ENCODE data around the gene PRSS1.

PRSS1 gene

DNA sequence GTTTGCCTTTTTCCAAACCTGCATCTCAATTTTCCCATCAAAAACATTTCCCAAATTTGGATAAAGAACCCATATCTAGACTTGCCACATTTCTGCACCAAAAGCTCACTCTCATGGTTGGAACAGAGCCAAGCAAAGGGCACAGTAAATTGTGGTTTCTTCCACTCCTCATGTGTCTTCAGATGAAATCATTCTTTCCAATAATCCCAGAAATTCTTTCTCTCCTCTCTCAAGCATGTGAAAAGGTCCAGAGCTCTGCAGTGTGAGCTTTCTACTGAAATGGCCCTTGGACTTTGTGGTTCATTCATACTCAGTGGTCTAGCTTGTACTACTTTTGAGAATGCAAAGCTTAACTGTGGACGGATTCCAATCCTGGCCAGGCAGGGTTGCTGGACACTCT lies 41.3 kb downstream of the PRSS1 start:
- Histone ChIP-seq H2AFZ (ENCODE audit: low read depth, low read length) (no peak overlapping the region), H4K20me1 (ENCODE audit: insufficient read depth, low read length) (no peaks in the 10 kb centered on the region), H3K36me3 (replicated peaks; ENCODE audit: low read depth, low read length) (no peaks in the 10 kb centered on the region), H3K4me3 (ENCODE audit: low read length) (no peak overlapping the region), H3K27ac (ENCODE audit: low read length) (no peak overlapping the region), H3K9ac (ENCODE audit: low read length) (no peak overlapping the region), H3K4me1 (ENCODE audit: low read length) (peaks cover 4% of the 10 kb centered on the region), H3K9me3 (ENCODE audit: insufficient read depth, low read length) (no peaks in the 10 kb centered on the region), H3K4me2 (ENCODE audit: low read length) (no peak overlapping the region), H3K79me2 (ENCODE audit: low read length) (no peaks in the 10 kb centered on the region), H3K27me3 (ENCODE audit: low read depth, low read length) (no peaks in the 10 kb centered on the region)
- no peak for TF ChIP-seq EZH2phosphoT487 (IDR thresholded peaks at IDR 0.05; ENCODE audit: low read depth)
- TF ChIP-seq, protein P1, sequence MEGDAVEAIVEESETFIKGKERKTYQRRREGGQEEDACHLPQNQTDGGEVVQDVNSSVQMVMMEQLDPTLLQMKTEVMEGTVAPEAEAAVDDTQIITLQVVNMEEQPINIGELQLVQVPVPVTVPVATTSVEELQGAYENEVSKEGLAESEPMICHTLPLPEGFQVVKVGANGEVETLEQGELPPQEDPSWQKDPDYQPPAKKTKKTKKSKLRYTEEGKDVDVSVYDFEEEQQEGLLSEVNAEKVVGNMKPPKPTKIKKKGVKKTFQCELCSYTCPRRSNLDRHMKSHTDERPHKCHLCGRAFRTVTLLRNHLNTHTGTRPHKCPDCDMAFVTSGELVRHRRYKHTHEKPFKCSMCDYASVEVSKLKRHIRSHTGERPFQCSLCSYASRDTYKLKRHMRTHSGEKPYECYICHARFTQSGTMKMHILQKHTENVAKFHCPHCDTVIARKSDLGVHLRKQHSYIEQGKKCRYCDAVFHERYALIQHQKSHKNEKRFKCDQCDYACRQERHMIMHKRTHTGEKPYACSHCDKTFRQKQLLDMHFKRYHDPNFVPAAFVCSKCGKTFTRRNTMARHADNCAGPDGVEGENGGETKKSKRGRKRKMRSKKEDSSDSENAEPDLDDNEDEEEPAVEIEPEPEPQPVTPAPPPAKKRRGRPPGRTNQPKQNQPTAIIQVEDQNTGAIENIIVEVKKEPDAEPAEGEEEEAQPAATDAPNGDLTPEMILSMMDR (IDR thresholded peaks at IDR 0.05; ENCODE audit: low read depth, low read length), result no peak

DNA sequence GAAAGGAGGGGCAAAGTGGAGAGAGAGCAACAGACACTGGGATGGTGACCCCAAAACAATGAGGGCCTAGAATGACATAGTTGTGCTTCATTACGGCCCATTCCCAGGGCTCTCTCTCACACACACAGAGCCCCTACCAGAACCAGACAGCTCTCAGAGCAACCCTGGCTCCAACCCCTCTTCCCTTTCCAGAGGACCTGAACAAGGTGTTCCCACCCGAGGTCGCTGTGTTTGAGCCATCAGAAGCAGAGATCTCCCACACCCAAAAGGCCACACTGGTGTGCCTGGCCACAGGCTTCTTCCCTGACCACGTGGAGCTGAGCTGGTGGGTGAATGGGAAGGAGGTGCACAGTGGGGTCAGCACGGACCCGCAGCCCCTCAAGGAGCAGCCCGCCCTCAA lies 42.2 kb downstream of the PRSS1 start:
- no peak overlapping the region for H3K27ac ChIP-seq (ENCODE audit: low read length)
- H3K36me3 ChIP-seq (replicated peaks; ENCODE audit: low read depth, low read length), result no peaks in the 10 kb centered on the region
- no peaks in the 10 kb centered on the region for H4K20me1 ChIP-seq (ENCODE audit: insufficient read depth, low read length)
- H3K79me2 ChIP-seq (ENCODE audit: low read length), result peaks cover 5% of the 10 kb centered on the region
- H3K27me3 ChIP-seq (ENCODE audit: low read depth, low read length), result no peaks in the 10 kb centered on the region
- H3K9ac ChIP-seq (ENCODE audit: low read length), result no peak overlapping the region
- TF ChIP-seq EZH2phosphoT487 (IDR thresholded peaks at IDR 0.05; ENCODE audit: low read depth), result no peak
- TF ChIP-seq, protein P1 (IDR thresholded peaks at IDR 0.05; ENCODE audit: low read depth, low read length), result no peak
- H3K4me2 ChIP-seq (ENCODE audit: low read length), result no peak overlapping the region
- peaks cover 12% of the 10 kb centered on the region for H3K4me1 ChIP-seq (ENCODE audit: low read length)
- no peak overlapping the region for H2AFZ ChIP-seq (ENCODE audit: low read depth, low read length)
- H3K4me3 ChIP-seq (ENCODE audit: low read length), result no peak overlapping the region
- H3K9me3 ChIP-seq (ENCODE audit: insufficient read depth, low read length), result no peaks in the 10 kb centered on the region

DNA sequence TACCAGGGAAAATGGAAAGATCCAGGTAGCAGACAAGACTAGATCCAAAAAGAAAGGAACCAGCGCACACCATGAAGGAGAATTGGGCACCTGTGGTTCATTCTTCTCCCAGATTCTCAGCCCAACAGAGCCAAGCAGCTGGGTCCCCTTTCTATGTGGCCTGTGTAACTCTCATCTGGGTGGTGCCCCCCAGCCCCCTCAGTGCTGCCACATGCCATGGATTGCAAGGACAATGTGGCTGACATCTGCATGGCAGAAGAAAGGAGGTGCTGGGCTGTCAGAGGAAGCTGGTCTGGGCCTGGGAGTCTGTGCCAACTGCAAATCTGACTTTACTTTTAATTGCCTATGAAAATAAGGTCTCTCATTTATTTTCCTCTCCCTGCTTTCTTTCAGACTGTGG lies 42.9 kb downstream of the PRSS1 start:
- H2AFZ ChIP-seq (ENCODE audit: low read depth, low read length), result no peak overlapping the region
- H3K4me1 ChIP-seq (ENCODE audit: low read length), result peaks cover 12% of the 10 kb centered on the region
- H3K27me3 ChIP-seq (ENCODE audit: low read depth, low read length), result no peaks in the 10 kb centered on the region
- no peak overlapping the region for H3K27ac ChIP-seq (ENCODE audit: low read length)
- H3K36me3 ChIP-seq (replicated peaks; ENCODE audit: low read depth, low read length), result no peaks in the 10 kb centered on the region
- no peaks in the 10 kb centered on the region for H4K20me1 ChIP-seq (ENCODE audit: insufficient read depth, low read length)
- no peaks in the 10 kb centered on the region for H3K9me3 ChIP-seq (ENCODE audit: insufficient read depth, low read length)
- peaks cover 11% of the 10 kb centered on the region for H3K79me2 ChIP-seq (ENCODE audit: low read length)
- no peak for TF ChIP-seq EZH2phosphoT487 (IDR thresholded peaks at IDR 0.05; ENCODE audit: low read depth)
- TF ChIP-seq, protein P1 (IDR thresholded peaks at IDR 0.05; ENCODE audit: low read depth, low read length), result no peak
- no peak overlapping the region for H3K4me3 ChIP-seq (ENCODE audit: low read length)
- H3K4me2 ChIP-seq (ENCODE audit: low read length), result no peak overlapping the region
- no peak overlapping the region for H3K9ac ChIP-seq (ENCODE audit: low read length)

DNA sequence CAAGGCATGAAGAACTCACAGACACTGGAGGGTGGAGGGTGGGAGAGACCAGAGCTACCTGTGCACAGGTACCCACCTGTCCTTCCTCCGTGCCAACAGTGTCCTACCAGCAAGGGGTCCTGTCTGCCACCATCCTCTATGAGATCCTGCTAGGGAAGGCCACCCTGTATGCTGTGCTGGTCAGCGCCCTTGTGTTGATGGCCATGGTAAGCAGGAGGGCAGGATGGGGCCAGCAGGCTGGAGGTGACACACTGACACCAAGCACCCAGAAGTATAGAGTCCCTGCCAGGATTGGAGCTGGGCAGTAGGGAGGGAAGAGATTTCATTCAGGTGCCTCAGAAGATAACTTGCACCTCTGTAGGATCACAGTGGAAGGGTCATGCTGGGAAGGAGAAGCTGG lies 43.3 kb downstream of the PRSS1 start:
- Histone ChIP-seq H3K79me2 (ENCODE audit: low read length) (peaks cover 16% of the 10 kb centered on the region), H3K27ac (ENCODE audit: low read length) (no peak overlapping the region), H3K9ac (ENCODE audit: low read length) (no peak overlapping the region), H3K4me2 (ENCODE audit: low read length) (no peak overlapping the region), H2AFZ (ENCODE audit: low read depth, low read length) (no peak overlapping the region), H3K4me1 (ENCODE audit: low read length) (peaks cover 13% of the 10 kb centered on the region), H3K36me3 (replicated peaks; ENCODE audit: low read depth, low read length) (no peaks in the 10 kb centered on the region), H3K9me3 (ENCODE audit: insufficient read depth, low read length) (no peaks in the 10 kb centered on the region), H4K20me1 (ENCODE audit: insufficient read depth, low read length) (no peaks in the 10 kb centered on the region), H3K27me3 (ENCODE audit: low read depth, low read length) (no peaks in the 10 kb centered on the region), H3K4me3 (ENCODE audit: low read length) (no peak overlapping the region)
- TF ChIP-seq, protein P1 (IDR thresholded peaks at IDR 0.05; ENCODE audit: low read depth, low read length), result no peak
- no peak for TF ChIP-seq EZH2phosphoT487 (IDR thresholded peaks at IDR 0.05; ENCODE audit: low read depth)
